Transverse colon (tissue), 4 donors: ENCODE data around the gene LETM1. TPM values are rescaled to one million over a fixed set of nuclear protein-coding genes. Genes with fewer than 3 reads are reported as not detected.

Source experiments
- DNase-seq: peaks from one replicate; pipeline ENCODE4 v3.0.0-alpha.2; 2019
- H3K27ac ChIP-seq, 4 donors: fragments of 200-600 bp; sonication (generic); 2 replicates each; pipeline ENCODE4 v1.5.1; 2016 to 2018; ENCODE audit warnings: inconsistent platforms in 4 of 4
- H3K27me3 ChIP-seq: fragments of 200-600 bp; sonication (generic); 2 replicates; pipeline ENCODE4 v1.5.1; 2017; ENCODE audit warnings: inconsistent platforms
- H3K36me3 ChIP-seq, 4 donors: fragments of 200-600 bp; sonication (generic); 2 replicates each; pipeline ENCODE4 v1.5.1; 2017 to 2019; ENCODE audit warnings: inconsistent platforms in 4 of 4
- H3K4me1 ChIP-seq, 4 donors: fragments of 200-600 bp; sonication (generic); 2 replicates each; pipeline ENCODE4 v1.5.1; 2017 to 2020; ENCODE audit warnings: inconsistent platforms in 4 of 4
- H3K4me3 ChIP-seq, 4 donors: fragments of 200-600 bp; sonication (generic); 1 replicate in 1 of 4; 2 replicates in 3 of 4; pipeline versions ENCODE4 v1.5.1 to v1.6.1; 2017 to 2019; ENCODE audit warnings: inconsistent platforms in 4 of 4
- H3K9me3 ChIP-seq, 2 donors: fragments of 200-600 bp; sonication (generic); 2 replicates each; pipeline ENCODE4 v1.5.1; 2017 to 2019; ENCODE audit warnings: inconsistent platforms in 2 of 2
- CTCF ChIP-seq, 5 experiments: fragments of 200-600 bp in 3 of 5; fragments of 450-650 bp in 2 of 5; sonication (generic) in 3 of 5; IDR thresholded peaks; 1 replicate in 2 of 5; 2 replicates in 3 of 5; pipeline ENCODE4 v1.5.1; 2016 to 2017; ENCODE audit warnings: antibody characterized with exemption in 5 of 5, inconsistent platforms in 3 of 5, mild to moderate bottlenecking in 2 of 5, moderate library complexity in 1 of 5
- EP300 ChIP-seq: sonication (generic); formaldehyde crosslinking; IDR thresholded peaks from one replicate; pipeline ENCODE4 v1.6.1; 2017; ENCODE audit warnings: antibody characterized with exemption, low read depth
- POLR2A ChIP-seq: fragments of 450-650 bp; IDR thresholded peaks from one replicate; pipeline ENCODE4 v1.6.1; 2016; ENCODE audit warnings: antibody characterized with exemption, mild to moderate bottlenecking, moderate library complexity
- POLR2AphosphoS5 ChIP-seq, 3 donors: sonication (generic); formaldehyde crosslinking; IDR thresholded peaks; one replicate each; pipeline ENCODE4 v1.6.1; 2016; ENCODE audit warnings: antibody characterized with exemption in 3 of 3
- WGBS, 2 donors: methylation state at CpG; one replicate each; pipeline ENCODE4 v1.1.5; 2018; ENCODE audit warnings: low coverage in 1 of 2; 5-methylcytosine and 5-hydroxymethylcytosine counted together
- in situ Hi-C, 4 donors: fragments of 200-750 bp; cut with MboI; loops; one replicate each; pipeline versions ENCODE4 v1.15.0 to v1.15.1; 2017; ENCODE audit warnings: low sequenced_read_pairs in 3 of 4, low pct_ligation_motif_present in 1 of 4, low pct_unique_long_range_greater_than_20kb in 1 of 4
- intact Hi-C: fragments of 100-400 bp; cut with DNase I; formaldehyde crosslinking; loops from one replicate; pipeline ENCODE4 v1.15.1; 2023; ENCODE audit warnings: low total_unique reads
- total RNA-seq, 4 donors: library from RNA; depleted of rRNA; stranded (reverse); fragments of >200 nt; gene quantifications; one replicate each; pipeline ENCODE4 v1.1.0, GENCODE V29; 2016

Gene LETM1
- total RNA-seq, 4 donors from 2014 or later = 173 to 469 (median 243) TPM

- H3K9me3 ChIP-seq = no peaks in the 10 kb centered on the region
- intact Hi-C loops = no loop called here
- TF ChIP-seq POLR2A (no peak), EP300 (no peak), CTCF (IDR thresholded peaks at IDR 0.05) (no peak), POLR2AphosphoS5 (IDR thresholded peaks at IDR 0.05) (no peak)
- peaks cover 17 to 44% (median 32%) of the 10 kb centered on the region in 4 donors for H3K4me1 ChIP-seq
- in situ Hi-C loops = no loop called here
- H3K36me3 ChIP-seq = no peaks in the 10 kb centered on the region
- WGBS, 2 donors = 77 to 88% methylated on average over 3 to 30 of the region's 30 CpGs
- no peak overlapping the region for H3K4me3 ChIP-seq
- peaks cover 41% of the 10 kb centered on the region for H3K27me3 ChIP-seq
- H3K27ac ChIP-seq = peak overlapping the region in 1 of 4 donors; percentile 15
- DNase-seq = no peak
Measured at GRCh38 chr4:1798580-1799386, 57.2 kb downstream of the LETM1 start.

- H3K27me3 ChIP-seq = peaks cover 41% of the 10 kb centered on the region
- no peak overlapping the region for H3K4me3 ChIP-seq
- in situ Hi-C loops = no loop called here
- intact Hi-C loops = no loop called here
- WGBS, 2 donors = 78% methylated on average over 27 of the region's 27 CpGs; no CpG with 5 or more reads in 1 of the 2 donors
- H3K36me3 ChIP-seq = no peaks in the 10 kb centered on the region
- peaks cover 17 to 44% (median 32%) of the 10 kb centered on the region in 4 donors for H3K4me1 ChIP-seq
- H3K9me3 ChIP-seq = no peaks in the 10 kb centered on the region
- TF ChIP-seq CTCF (IDR thresholded peaks at IDR 0.05) = no peak
- no peak for TF ChIP-seq EP300
- no peak for TF ChIP-seq POLR2A
- no peak for TF ChIP-seq POLR2AphosphoS5 (IDR thresholded peaks at IDR 0.05)
- no peak for DNase-seq
- H3K27ac ChIP-seq = no peak overlapping the region
Measured at GRCh38 chr4:1797861-1798579, 57.9 kb downstream of the LETM1 start.

GRCh38 chr4:1797298-1797860 is 58.6 kb downstream of the LETM1 start:
- Histone ChIP-seq H3K4me1 (peaks cover 17 to 49% (median 35%) of the 10 kb centered on the region in 4 donors), H3K36me3 (no peaks in the 10 kb centered on the region), H3K27me3 (peaks cover 44% of the 10 kb centered on the region), H3K4me3 (no peak overlapping the region), H3K27ac (no peak overlapping the region), H3K9me3 (no peaks in the 10 kb centered on the region)
- TF ChIP-seq POLR2AphosphoS5 (IDR thresholded peaks at IDR 0.05) (no peak), EP300 (no peak), POLR2A (no peak), CTCF (IDR thresholded peaks at IDR 0.05) (no peak)
- in situ Hi-C loops (no loop called here), intact Hi-C loops (no loop called here)
- no peak for DNase-seq
- 78% methylated on average over 14 of the region's 16 CpGs; no CpG with 5 or more reads in 1 of the 2 donors for WGBS, 2 donors
